Middle frontal gyrus (tissue), 1 donor: ENCODE results near the gene SLC16A5.
A peak's percentile ranks its signal among the peaks of the same experiment; 100 is the strongest.
"Not testable (repeated sequence)": the region's sequence is repeated elsewhere in the genome, so short reads cannot be mapped to it uniquely, and the experiment has no call there.

Experiments
- DNase-seq: peaks from one replicate; pipeline ENCODE4 v3.0.0-alpha.2; 2015; ENCODE audit warnings: low spot score; ENCODE audit errors: extremely low spot score

SLC16A5 gene

GRCh38 chr17:75109407-75110233 lies 21.9 kb downstream of the SLC16A5 start, which contains the start of gene ARMC7:
ARMC7 (plus strand) TSS chr17:75109969; CDS start chr17:75110289, 320 bp downstream.
- DNase-seq, result peak; percentile 85

GRCh38 chr17:75110234-75110937 lies 22.6 kb downstream of the SLC16A5 start:
- no peak for DNase-seq

- no peak for DNase-seq
Observed at GRCh38 chr17:75111777-75112335, 24.1 kb downstream of the SLC16A5 start.

GRCh38 chr17:75113798-75114551 lies 26.2 kb downstream of the SLC16A5 start:
- DNase-seq, result peak; percentile 85

GRCh38 chr17:75114552-75115314 lies 27.0 kb downstream of the SLC16A5 start:
- no peak for DNase-seq

- no peak for DNase-seq
Observed at GRCh38 chr17:75115555-75115954, 27.8 kb downstream of the SLC16A5 start.

- DNase-seq, result no peak
Observed at GRCh38 chr17:75116737-75117136, 29.0 kb downstream of the SLC16A5 start.

GRCh38 chr17:75118307-75118706 lies 30.6 kb downstream of the SLC16A5 start:
- DNase-seq, result no peak

GRCh38 chr17:75124041-75124818 lies 36.5 kb downstream of the SLC16A5 start:
- DNase-seq, result no peak

GRCh38 chr17:75124819-75125162 lies 37.0 kb downstream of the SLC16A5 start:
- DNase-seq, result no peak

GRCh38 chr17:75125984-75126383 lies 38.2 kb downstream of the SLC16A5 start:
- no peak for DNase-seq

GRCh38 chr17:75126954-75127353 lies 39.2 kb downstream of the SLC16A5 start:
- DNase-seq, result no peak

- not testable (repeated sequence) for DNase-seq
Observed at GRCh38 chr17:75127936-75128335, 40.2 kb downstream of the SLC16A5 start.

GRCh38 chr17:75128694-75129505 lies 41.1 kb downstream of the SLC16A5 start:
- DNase-seq, result no peak

- no peak for DNase-seq
Observed at GRCh38 chr17:75129576-75129975, 41.8 kb downstream of the SLC16A5 start.

- DNase-seq, result no peak
Observed at GRCh38 chr17:75130059-75130631, 42.4 kb downstream of the SLC16A5 start.

- no peak for DNase-seq
Observed at GRCh38 chr17:75130632-75131277, 43.0 kb downstream of the SLC16A5 start.

- DNase-seq, result peak; percentile 40
Observed at GRCh38 chr17:75131278-75132017, 43.7 kb downstream of the SLC16A5 start, which contains the start of gene NT5C. NT5C (minus strand) TSS chr17:75131742; CDS start chr17:75131707, 35 bp downstream.
